ENCODE results near the gene PRKCE. TPM values are rescaled to one million over a fixed set of nuclear protein-coding genes. Genes with fewer than 3 reads are reported as not detected.

The PRKCE gene
- total RNA-seq, 1 experiment from 2014 or later = 4.9 TPM

DNA sequence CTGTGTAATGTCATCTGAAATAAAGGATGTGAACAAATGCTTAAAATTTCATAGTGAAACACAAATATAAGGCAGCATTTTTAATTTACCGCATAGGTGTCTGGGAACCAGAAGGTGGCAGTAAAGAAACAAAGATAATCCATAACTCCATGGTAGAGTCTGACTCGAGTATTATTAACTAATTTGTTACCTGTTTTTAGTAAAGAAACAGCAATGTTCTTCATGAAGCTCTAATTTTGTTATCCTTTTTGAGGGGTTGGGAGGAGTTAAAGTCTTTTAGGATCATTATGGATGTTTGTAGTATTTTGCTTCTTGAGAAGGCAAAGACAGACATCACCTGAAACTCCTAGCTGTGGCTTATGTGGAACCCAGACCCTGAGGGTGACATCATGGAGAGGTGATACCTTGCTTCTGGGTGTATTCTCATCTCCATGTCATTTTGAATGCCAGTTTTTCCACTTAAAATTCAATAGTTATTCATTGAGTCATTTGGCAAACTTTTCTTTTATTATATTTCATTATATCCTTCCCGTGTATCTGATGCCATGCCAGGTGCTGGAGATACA is 359.5 kb downstream of the PRKCE start:
- DNase-seq (ENCODE audit: low read depth) = peak; percentile 16

DNA sequence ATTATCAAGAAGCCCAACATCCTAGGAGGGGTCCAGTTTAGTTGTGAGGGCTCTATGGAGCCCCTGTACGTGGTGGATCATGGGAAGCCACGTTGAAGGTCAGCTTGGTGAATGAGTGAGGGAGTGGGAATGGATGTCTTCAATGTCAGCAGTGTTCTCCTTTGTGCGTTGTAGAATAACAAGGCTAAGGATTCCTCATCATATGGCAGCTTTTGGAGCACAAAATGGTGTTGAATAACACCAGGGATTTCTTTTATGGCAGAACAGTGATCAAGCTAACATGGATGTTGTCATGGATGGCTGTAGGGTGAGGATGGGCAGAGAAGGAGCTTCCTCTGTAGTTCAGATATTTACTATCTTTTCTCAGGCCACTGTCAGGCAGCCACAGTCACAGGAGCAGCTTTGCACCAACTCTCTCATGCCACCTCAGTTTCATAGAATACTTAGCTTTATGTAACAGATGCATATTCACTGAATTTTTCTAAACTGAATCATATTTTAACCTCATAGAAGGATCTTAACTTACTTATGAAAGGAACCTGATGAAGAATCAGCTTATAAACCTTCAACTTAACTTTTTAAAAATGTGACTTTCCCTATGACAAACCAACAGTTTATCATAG is 361.3 kb downstream of the PRKCE start:
- no peak for DNase-seq (ENCODE audit: low read depth)

DNA sequence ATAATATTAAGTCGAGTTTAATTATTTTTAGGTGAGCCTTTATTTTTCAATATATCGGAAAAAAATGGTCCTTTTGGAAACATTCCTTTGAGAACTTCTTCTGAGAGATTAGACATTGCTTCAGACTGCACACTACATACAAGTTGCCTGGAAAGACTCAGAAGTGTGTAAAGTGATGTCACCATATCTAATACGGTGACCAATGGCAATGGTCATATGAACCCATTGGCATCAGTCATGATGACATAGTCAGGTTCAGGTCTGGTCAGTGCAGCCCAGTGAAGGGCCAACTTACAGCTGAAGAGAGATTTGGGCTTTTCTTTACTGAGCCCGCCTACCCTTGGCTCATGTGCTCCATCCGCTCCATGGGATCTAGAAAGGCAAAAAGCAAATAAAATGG is 362.3 kb downstream of the PRKCE start:
- DNase-seq (ENCODE audit: low read depth) = no peak

DNA sequence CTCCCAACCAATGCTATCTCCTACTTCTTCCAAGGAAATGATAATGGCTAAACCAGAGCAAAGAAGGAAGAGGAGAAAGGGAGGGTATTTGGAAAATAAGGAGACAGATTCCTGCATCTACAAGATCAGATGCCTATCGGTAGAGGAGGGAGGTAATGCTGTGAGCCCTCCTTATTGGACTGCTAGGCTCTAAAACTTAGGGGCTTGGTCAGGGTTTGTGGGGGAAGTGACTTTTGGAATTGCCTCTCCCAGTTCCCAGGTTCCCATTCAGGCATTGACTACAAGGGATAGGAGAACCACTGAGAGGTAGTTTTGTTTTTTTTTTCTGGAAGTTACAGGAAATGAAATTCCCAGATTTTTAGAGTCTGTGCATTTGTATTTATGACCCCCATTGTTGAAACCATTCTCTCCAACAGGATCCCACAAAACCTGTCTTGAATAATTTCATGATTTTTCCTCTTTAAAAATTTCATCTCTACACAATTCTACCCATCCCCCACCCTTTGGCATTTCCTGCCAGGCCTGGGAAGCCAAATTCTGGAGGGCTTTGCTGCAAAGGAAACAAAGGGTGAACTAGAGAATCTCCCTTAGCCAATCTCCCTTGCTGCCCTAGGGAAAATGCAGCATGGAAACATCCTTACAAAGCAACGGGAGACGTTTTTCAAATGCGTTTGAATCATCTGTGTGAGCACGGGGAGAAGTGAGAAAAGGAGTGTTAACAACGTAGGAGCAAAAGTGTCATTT is 363.6 kb downstream of the PRKCE start:
- peak; percentile 30 for DNase-seq (ENCODE audit: low read depth)

DNA sequence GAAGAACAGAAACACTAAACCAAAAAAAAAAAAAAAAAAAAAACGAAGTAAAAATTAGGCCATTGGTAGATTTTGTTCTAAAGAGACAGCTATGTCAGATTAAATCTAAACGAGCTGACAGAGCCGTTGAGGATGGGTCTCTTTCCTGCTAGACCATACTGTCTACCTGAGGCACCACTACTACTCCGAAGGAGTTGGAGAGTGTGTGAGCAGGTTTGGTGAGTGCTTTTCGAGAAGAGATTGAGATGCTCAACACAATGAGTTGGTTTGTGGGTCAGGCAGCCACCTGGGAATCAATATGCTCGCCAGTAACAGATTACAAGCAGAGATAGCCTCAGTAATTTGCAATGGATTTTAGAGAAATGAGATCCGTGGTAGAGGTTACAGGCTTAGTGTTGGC is 364.2 kb downstream of the PRKCE start:
- DNase-seq (ENCODE audit: low read depth) = no peak

DNA sequence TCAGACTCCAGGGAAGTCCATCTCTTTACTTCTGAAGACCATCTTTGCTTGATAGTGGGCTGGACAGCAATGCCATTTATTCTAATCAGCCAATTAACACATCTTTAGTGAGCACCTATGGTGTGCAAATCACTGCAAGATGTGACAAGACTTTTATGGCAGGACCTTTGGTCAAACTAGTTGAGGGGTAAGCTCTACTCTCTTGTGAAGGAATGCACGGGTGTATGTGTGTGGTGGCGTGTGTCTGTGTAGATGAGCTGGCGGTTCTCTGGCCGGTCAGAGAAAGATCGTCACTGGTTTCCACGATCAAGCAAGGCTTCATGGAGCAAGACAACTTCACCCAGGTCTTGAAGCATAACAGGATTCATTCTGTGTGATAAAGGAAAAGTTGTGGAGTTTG is 364.6 kb downstream of the PRKCE start:
- DNase-seq (ENCODE audit: low read depth) = no peak

DNA sequence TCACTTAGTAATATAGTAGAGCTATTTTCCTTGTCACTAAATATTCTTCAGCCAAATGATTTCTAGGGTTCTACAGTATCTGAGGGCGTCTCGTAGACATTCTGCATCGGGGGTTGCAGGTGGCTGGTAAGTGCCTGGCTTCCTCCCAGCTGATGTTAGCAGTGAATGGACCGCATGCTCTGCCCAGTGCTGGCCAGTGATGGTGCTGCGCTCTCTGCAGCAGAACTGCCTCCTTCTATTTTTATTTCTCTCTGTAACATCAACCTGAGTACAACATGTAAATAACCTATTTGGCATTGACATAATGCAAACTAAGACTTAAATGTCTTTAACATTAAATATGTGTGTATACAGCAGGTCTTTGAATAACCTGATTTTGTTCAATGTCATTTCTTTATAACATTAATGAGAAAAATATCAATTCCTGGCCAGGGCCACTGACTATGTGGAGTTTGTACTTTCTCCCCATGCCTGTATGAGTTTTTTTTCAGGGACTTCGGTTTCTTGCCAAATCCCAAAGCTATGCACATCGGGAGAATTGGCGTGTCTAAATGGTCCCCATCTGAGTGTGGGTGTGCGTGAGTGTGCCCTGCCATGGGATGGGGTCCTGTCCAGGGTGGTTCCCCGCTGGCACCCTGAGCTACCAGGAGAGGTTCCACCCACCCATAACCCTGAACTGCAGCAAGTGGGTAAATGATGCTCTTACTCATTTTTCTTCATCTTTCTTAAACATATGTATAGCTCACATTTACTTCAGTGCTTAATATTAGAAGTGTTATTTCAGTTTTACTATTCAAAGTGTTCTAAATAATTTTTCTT is 367.5 kb downstream of the PRKCE start:
- no peak for DNase-seq (ENCODE audit: low read depth)

DNA sequence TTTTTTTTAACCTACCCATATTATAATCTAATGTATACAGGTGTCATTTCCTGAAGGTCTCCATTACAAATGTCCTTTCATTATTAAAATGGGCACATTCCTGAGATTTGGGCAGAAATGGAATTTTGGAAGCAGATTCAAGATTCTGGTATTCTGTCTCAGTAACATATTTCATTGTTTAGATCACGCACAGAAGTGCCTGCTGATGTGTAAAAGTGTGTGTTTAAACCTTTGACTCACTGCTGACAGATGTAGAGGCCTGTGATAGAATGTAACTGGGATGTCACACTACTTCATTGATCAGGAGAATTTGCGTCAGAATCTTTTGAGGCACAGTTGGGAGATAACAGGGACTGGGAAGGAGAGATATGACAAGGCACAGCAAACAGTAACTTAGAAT is 368.9 kb downstream of the PRKCE start:
- DNase-seq (ENCODE audit: low read depth) = no peak

DNA sequence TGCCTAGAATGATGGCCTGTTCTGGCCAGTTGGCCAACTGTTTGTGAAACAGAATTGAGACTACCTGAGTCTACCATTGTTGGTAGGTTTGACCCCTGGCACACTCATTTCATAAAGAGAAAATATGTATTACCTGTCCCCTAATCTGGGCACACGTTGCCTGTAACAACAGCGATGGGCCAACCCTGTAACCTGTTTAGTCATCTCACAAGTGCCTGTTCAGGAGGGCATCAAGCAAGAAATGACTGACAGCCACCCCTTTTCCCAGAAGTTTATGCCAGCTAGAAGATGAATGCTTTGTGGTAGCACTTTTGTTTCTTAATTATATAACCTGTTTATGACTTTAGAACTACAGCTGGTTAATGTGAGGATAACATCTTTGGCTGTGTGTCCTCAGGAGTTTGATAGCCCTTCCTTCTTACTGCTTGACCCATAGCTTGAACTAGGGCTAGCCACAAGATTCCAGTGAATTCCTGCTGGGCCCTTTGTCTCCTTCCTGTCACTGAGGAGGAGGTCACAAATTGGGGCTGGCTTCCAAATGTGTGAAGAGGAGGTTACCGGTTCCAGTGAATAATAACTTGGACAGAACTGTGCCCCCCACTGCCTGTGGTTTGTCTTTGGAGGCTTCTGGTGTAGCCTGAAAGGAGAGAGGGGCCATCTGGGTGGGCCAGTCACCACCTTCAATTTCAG is 371.8 kb downstream of the PRKCE start:
- DNase-seq (ENCODE audit: low read depth) = no peak

DNA sequence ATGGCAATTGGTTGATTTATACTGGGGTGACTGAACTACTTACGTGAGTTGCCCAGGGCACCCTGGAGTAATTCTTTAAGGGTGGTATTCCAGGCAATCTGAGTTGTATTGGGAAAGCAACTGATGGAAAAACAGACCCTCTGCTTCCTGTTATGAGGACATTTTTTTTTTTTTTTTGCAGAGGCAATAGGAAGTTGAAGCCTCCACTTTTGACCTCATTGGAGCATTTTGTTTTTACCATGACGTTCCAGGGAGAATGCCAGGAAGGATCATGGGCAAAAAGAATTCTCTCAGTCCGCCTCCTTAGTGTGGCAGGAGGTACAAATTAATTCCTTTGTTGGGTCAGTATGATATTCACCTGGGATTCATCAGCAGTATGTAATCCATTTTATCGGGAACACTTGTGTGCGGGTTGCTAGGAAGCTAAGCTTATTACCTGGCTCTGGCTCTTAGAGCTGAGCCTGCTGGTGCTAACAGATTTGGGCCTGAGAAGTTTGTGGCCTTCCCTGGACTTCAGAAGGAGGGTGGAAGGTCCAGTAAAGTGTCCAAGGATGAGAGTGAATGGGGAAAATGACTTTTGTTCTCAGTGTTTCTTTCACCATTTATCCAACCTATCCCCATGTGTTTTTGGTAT is 372.8 kb downstream of the PRKCE start:
- DNase-seq (ENCODE audit: low read depth) = no peak

DNA sequence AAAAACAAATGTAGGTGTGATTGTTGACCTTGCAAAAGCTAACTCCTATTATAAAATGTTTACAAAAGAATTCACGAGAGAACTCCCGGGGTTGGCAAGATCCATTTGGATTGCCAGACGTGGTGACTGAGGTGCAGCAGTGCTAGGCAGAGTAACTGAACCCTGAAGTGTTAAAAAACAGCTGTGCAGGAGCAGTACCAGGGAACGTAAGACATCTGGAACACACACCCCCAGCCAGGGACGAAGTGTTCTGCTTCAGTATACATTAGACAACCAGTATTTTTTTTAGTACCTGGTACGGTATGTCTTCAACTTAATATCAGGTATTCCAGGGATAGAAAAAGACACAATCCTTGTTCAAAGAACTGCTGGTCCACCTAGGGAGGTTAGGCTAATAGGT is 373.6 kb downstream of the PRKCE start:
- no peak for DNase-seq (ENCODE audit: low read depth)

DNA sequence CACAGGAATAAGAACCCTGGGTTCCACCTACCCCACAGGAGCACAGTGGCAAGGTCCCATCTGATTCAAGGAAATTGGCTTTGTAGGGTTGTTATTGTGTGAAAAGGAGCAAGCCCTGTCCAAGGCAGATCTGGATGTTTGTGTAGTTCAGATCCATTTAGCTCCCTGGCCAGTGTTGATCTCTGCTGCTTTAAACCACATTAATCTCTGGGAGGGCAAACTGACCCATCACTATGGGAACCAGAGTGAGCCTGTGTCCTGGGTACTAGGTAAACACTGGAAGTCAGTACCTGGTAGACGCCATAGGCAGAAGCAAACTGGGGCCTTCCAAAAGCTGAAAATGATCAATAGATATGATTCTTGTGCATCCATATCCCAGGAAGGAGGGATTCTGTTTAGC is 374.2 kb downstream of the PRKCE start:
- DNase-seq (ENCODE audit: low read depth) = no peak

DNA sequence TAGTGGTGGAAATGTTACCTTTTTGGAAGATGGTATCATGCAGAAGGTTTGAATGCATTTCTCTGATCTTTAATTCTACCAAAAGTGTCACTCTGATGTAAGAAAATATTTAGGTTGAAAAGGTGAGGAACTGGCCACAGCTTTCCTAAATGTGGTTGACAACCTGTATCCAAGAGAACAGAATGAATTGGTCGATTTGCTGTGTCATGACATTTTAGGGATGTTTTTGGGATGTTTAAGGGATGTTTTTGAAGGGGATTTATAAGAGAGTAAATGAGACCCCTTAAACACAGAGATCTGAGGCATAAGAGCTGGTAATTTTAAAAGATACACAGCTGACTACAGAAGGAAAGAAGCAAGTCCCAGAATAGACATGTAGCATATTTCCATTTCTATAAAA is 375.0 kb downstream of the PRKCE start:
- no peak for DNase-seq (ENCODE audit: low read depth)

DNA sequence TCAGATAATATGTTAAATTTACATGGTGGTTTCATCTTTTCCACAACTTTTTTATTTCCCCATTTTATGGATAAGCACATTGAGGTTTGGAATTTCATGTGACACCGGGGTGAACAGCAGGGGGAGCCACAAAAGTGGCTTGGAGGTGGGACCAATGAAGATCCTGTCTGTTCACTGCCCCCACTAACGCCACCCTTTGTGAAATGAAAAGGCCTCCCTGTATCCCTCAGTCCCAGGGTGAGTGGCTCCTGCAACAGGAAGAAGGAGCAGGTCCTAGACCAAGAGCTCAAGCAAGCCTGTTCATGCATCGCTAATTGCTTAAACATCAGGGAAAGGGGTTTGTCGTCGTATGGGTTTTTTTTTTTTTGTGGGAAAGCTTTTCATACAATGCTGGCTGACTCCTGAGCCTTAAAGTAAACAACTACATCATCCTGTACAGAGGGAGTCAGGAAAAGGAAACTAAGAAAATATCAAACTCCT is 377.9 kb downstream of the PRKCE start:
- DNase-seq (ENCODE audit: low read depth) = peak; percentile 58

DNA sequence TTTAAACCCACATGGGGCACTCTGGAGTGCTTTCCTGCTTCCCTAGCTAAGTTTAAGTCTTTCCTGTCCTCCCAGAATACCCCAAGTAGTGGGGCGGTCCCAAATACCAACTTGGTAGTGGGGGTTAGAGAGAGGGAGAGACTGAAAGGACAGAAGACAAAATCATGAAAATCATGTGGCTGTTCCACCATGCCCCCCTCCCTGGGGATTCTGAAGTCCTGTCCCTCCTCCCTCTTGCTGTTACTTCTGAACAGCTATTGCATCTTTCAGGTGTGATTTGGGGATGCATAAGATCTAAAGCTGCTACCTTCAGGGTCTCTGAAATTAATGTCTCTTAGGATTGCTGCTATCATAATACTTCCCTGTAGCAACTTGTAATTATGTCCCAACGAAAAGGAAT is 378.9 kb downstream of the PRKCE start:
- DNase-seq (ENCODE audit: low read depth) = no peak

DNA sequence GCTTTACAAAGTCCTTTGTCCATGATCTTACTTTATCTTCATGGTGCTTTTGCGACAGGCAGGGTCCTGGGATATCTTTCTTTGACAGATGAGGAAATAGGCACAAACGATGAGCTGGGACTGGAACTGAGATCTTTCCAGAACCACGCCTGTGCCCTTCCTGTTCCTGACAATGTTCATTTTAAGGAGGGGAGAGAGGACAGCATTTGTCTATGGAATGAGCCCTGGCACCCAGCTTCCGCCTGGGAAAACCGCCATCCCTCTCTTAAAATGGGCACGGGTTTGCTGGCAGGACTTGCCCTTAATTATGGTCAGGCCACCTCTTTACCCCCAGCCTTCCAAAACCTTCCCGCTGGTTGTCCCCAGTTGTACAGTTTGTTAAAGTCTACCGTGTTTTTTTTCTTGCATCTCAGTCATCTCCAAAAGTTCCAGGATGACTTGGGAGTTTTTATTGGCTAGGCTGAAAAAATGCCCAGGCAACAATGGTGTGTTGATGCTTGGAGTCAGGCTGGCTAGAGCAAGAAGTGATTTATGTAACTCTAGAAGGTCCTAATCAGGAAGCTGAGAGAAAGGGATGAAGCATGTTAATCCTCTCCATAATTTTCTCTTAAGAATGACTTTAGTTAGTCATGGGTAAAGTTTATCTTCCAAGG is 380.8 kb downstream of the PRKCE start:
- DNase-seq (ENCODE audit: low read depth) = no peak

DNA sequence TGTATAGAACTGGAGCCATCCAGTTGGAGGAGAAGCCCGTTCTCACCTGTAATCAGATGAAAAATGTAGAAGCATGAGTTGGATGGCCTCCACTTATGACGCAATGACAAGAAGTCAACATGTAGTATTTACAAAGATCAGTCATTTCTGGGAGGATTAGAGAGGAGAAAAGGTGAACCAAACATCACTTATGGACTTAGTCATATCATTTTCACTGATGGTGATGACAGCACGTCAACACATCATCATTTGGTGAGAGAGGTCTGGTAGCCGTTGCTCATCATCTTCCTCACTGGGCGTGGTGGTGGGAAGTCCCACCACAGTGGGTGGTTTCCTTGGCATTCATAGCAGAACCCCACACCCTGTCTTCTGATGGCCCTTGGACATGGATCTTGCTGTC is 381.5 kb downstream of the PRKCE start:
- DNase-seq (ENCODE audit: low read depth) = peak; percentile 27

DNA sequence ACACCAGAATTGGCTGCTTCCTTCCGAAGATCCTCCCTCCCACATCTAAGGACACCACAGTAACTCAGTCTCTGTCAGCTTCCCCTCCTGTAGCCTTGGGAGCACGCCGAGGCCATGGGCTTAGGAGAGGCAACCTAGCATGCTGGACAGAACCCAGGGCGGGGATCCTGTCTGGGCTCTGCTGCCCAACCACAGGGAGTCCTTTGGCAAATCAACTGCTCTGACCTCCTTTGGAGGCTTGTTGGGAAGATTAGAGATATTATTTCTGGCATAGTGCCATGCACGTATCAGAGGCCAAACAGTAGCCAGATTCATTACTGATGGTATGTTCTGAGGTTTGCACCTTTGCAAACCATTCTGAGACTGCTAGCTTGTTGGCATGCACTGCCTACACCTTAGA is 383.1 kb downstream of the PRKCE start:
- peak; percentile 42 for DNase-seq (ENCODE audit: low read depth)

DNA sequence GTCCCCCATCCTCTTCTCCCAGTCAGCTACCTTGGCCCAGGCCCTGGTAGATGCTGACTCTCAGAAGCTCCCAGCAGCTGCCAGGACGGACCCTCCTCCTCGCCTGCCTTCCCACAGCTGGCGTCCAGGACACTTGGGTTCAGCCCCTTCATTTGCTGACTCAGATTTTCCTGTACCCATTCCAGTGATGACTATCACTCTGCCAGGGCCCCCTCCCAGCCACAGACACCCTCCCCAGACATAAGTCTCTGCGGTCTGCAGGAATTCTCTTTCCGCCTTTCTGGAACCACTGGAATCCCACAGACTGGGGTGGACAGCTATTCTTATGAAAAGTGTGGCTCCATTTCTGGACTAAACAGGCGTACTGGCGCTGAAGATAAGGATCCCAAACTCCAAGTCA is 385.5 kb downstream of the PRKCE start:
- peak; percentile 69 for DNase-seq (ENCODE audit: low read depth)

DNA sequence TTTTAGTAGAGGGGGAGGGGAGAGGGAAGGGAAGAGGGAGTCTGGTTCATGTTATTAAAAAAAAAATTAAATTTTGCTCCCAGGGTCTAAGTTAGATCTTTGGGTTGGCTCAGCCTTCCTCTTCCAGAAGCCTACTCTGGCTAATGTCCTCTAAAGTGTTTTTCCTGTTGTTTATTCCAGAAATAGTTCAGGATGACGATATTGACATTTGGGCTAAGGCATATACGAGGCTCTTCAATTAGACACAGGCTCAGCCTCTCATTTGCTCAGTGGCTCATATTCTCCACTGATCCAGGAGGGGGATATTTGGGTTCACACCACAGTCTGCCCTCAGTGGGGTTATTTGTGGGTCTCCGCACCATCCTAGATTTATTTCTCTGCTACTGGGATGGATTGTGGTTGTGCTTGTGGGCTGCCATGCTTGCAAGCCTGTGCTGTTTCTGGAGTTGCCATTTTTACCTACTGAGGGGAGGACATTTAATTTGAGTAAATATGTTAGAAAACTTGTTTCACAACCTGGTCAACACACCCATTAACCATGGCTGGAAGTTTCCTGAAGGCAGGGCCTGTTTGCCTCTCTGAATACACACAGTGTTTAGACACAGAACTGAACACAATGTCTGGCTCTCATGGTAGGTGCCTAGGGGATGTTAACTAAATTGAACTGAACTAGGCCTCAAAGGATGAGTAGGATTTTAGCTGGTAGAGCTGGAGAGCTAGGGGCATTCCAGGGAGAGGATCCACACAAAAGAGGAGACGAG is 388.2 kb downstream of the PRKCE start:
- DNase-seq (ENCODE audit: low read depth) = no peak

Measured in Daoy (cell line).